ENCODE results near the gene SLAMF8. TPM values are rescaled to one million over a fixed set of nuclear protein-coding genes. Genes with fewer than 3 reads are reported as not detected.

Gene SLAMF8
- total RNA-seq, 1 experiment from 2014 or later, result not detected

DNA sequence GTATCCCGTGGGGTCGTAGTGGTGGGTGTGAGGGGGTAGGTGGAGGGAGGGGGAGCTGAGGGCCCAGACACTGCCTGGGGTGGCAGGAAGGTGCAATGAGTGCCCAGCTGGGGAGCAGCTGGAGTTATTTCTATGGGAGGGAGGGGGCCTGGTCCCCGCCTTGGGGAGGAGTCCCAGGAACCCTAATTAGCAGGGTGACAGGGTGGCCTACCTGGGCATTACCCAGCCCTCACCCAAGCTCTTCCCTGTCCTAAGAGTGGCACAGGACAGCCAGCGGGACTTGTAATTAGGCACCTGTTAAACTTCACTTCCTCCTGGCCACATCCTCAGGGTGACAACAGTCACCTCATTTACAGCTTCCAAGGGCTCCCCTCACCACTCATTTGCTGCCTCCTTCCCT is 35.9 kb downstream of the SLAMF8 start, which contains the start of gene VSIG8:
Gene VSIG8, minus strand, starts transcription at position 101 of the 400 bp plus-strand sequence. CDS start 136 bp downstream, outside the sequence.
- TF ChIP-seq SP1 (CRISPR knock-in tag; conservative IDR thresholded peaks at IDR 0.05) (no peak), CREM (CRISPR knock-in tag; IDR thresholded peaks at IDR 0.05) (no peak), NFYB (CRISPR knock-in tag; conservative IDR thresholded peaks at IDR 0.05; ENCODE audit: low read depth) (no peak), GTF2I (CRISPR knock-in tag; conservative IDR thresholded peaks at IDR 0.05) (no peak), TEAD1 (CRISPR knock-in tag; IDR thresholded peaks at IDR 0.05) (no peak), JUN (CRISPR knock-in tag; IDR thresholded peaks at IDR 0.05) (no peak), ZNF232 (CRISPR knock-in tag; IDR thresholded peaks at IDR 0.05) (no peak), SMAD4 (CRISPR knock-in tag; IDR thresholded peaks at IDR 0.05) (no peak), GRHL2 (CRISPR knock-in tag; IDR thresholded peaks at IDR 0.05; ENCODE audit: insufficient replicate concordance, severe bottlenecking) (no peak), ETV6 (CRISPR knock-in tag; IDR thresholded peaks at IDR 0.05) (no peak), ZBTB21 (CRISPR knock-in tag; IDR thresholded peaks at IDR 0.05; ENCODE audit: borderline replicate concordance) (no peak), FOXK1 (CRISPR knock-in tag; IDR thresholded peaks at IDR 0.05) (no peak), MXD4 (CRISPR knock-in tag; IDR thresholded peaks at IDR 0.05; ENCODE audit: borderline replicate concordance) (no peak), PRRX2 (CRISPR knock-in tag; IDR thresholded peaks at IDR 0.05) (no peak), RELA (CRISPR knock-in tag; IDR thresholded peaks at IDR 0.05; ENCODE audit: borderline replicate concordance) (no peak)
- TF ChIP-seq, protein P1, sequence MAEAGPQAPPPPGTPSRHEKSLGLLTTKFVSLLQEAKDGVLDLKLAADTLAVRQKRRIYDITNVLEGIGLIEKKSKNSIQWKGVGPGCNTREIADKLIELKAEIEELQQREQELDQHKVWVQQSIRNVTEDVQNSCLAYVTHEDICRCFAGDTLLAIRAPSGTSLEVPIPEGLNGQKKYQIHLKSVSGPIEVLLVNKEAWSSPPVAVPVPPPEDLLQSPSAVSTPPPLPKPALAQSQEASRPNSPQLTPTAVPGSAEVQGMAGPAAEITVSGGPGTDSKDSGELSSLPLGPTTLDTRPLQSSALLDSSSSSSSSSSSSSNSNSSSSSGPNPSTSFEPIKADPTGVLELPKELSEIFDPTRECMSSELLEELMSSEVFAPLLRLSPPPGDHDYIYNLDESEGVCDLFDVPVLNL (CRISPR knock-in tag; IDR thresholded peaks at IDR 0.05; ENCODE audit: borderline replicate concordance, low read depth), result no peak
- TF ChIP-seq, protein P2, sequence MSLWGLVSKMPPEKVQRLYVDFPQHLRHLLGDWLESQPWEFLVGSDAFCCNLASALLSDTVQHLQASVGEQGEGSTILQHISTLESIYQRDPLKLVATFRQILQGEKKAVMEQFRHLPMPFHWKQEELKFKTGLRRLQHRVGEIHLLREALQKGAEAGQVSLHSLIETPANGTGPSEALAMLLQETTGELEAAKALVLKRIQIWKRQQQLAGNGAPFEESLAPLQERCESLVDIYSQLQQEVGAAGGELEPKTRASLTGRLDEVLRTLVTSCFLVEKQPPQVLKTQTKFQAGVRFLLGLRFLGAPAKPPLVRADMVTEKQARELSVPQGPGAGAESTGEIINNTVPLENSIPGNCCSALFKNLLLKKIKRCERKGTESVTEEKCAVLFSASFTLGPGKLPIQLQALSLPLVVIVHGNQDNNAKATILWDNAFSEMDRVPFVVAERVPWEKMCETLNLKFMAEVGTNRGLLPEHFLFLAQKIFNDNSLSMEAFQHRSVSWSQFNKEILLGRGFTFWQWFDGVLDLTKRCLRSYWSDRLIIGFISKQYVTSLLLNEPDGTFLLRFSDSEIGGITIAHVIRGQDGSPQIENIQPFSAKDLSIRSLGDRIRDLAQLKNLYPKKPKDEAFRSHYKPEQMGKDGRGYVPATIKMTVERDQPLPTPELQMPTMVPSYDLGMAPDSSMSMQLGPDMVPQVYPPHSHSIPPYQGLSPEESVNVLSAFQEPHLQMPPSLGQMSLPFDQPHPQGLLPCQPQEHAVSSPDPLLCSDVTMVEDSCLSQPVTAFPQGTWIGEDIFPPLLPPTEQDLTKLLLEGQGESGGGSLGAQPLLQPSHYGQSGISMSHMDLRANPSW (CRISPR knock-in tag; conservative IDR thresholded peaks at IDR 0.05; ENCODE audit: low read depth), result no peak
- TF ChIP-seq, protein P3, sequence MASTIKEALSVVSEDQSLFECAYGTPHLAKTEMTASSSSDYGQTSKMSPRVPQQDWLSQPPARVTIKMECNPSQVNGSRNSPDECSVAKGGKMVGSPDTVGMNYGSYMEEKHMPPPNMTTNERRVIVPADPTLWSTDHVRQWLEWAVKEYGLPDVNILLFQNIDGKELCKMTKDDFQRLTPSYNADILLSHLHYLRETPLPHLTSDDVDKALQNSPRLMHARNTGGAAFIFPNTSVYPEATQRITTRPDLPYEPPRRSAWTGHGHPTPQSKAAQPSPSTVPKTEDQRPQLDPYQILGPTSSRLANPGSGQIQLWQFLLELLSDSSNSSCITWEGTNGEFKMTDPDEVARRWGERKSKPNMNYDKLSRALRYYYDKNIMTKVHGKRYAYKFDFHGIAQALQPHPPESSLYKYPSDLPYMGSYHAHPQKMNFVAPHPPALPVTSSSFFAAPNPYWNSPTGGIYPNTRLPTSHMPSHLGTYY (CRISPR knock-in tag; IDR thresholded peaks at IDR 0.05), result no peak
- TF ChIP-seq, protein P4, sequence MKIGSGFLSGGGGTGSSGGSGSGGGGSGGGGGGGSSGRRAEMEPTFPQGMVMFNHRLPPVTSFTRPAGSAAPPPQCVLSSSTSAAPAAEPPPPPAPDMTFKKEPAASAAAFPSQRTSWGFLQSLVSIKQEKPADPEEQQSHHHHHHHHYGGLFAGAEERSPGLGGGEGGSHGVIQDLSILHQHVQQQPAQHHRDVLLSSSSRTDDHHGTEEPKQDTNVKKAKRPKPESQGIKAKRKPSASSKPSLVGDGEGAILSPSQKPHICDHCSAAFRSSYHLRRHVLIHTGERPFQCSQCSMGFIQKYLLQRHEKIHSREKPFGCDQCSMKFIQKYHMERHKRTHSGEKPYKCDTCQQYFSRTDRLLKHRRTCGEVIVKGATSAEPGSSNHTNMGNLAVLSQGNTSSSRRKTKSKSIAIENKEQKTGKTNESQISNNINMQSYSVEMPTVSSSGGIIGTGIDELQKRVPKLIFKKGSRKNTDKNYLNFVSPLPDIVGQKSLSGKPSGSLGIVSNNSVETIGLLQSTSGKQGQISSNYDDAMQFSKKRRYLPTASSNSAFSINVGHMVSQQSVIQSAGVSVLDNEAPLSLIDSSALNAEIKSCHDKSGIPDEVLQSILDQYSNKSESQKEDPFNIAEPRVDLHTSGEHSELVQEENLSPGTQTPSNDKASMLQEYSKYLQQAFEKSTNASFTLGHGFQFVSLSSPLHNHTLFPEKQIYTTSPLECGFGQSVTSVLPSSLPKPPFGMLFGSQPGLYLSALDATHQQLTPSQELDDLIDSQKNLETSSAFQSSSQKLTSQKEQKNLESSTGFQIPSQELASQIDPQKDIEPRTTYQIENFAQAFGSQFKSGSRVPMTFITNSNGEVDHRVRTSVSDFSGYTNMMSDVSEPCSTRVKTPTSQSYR (CRISPR knock-in tag; IDR thresholded peaks at IDR 0.05), result no peak
- no peak within 1 kb of the TSS for H3K4me3 Mint-ChIP-seq

DNA sequence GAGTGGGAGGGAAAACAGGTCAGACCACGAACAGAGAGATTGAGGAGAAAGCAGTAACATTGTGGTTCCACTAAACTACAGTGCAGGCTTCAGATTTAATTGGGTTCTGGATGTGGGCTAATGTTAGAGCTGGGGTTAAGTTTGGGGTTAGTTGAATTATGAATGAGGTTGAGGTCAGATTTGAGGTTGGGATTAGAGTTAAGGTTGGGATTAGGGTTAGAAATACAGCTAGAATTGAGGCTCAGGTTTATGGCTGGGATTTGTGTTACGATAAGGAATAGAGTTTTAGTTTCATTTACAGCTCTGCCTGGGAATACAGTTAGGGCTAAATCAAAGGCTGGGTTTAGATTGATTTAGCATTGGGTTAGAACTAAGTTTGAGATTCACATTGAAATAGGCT is 37.6 kb downstream of the SLAMF8 start:
- no peak overlapping the region for H3K4me3 Mint-ChIP-seq
- DNase-seq (ENCODE audit: low spot score) (no peak), ATAC-seq (no peak)
- ChIA-PET CTCF (no interaction called here), POLR2A (no interaction called here)
- no peaks in the 10 kb centered on the region for H3K36me3 Mint-ChIP-seq
- peaks cover 6% of the 10 kb centered on the region for H3K4me1 Mint-ChIP-seq
- no peaks in the 10 kb centered on the region for H3K9me3 Mint-ChIP-seq
- H3K27me3 Mint-ChIP-seq (ENCODE audit: low read depth), result peaks cover 5% of the 10 kb centered on the region; the same call in 1 of the 2 replicates
- H3K27ac Mint-ChIP-seq, result no peak overlapping the region
- no peak for TF ChIP-seq MXD4 (CRISPR knock-in tag; IDR thresholded peaks at IDR 0.05; ENCODE audit: borderline replicate concordance)
- TF ChIP-seq TEAD1 (CRISPR knock-in tag; IDR thresholded peaks at IDR 0.05), result no peak
- no peak for TF ChIP-seq ZNF396 (CRISPR knock-in tag; IDR thresholded peaks at IDR 0.05; ENCODE audit: borderline replicate concordance)
- TF ChIP-seq, protein P4 (CRISPR knock-in tag; IDR thresholded peaks at IDR 0.05), result no peak
- TF ChIP-seq ZNF121 (CRISPR knock-in tag; IDR thresholded peaks at IDR 0.05), result no peak
- no peak for TF ChIP-seq MYBL2 (CRISPR knock-in tag; IDR thresholded peaks at IDR 0.05)
- no peak for TF ChIP-seq ZBTB21 (CRISPR knock-in tag; IDR thresholded peaks at IDR 0.05; ENCODE audit: borderline replicate concordance)
- TF ChIP-seq, protein P5, sequence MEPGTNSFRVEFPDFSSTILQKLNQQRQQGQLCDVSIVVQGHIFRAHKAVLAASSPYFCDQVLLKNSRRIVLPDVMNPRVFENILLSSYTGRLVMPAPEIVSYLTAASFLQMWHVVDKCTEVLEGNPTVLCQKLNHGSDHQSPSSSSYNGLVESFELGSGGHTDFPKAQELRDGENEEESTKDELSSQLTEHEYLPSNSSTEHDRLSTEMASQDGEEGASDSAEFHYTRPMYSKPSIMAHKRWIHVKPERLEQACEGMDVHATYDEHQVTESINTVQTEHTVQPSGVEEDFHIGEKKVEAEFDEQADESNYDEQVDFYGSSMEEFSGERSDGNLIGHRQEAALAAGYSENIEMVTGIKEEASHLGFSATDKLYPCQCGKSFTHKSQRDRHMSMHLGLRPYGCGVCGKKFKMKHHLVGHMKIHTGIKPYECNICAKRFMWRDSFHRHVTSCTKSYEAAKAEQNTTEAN (CRISPR knock-in tag; IDR thresholded peaks at IDR 0.05), result no peak
- no peak for TF ChIP-seq OVOL2 (CRISPR knock-in tag; IDR thresholded peaks at IDR 0.05; ENCODE audit: borderline replicate concordance)

More for the DNA sequence above, 35.9 kb downstream of the SLAMF8 start, which contains the start of gene VSIG8:
- Mint-ChIP-seq H3K4me1 (peaks cover 3% of the 10 kb centered on the region), H3K9me3 (no peaks in the 10 kb centered on the region), H3K36me3 (no peaks in the 10 kb centered on the region), H3K27me3 (ENCODE audit: low read depth) (peaks cover 5% of the 10 kb centered on the region; the same call in 1 of the 2 replicates), H3K27ac (no peak within 1 kb of the TSS)
- ATAC-seq, result no peak
- DNase-seq (ENCODE audit: low spot score), result no peak
- ChIA-PET POLR2A (no interaction called here), CTCF (interaction anchor here (0.6 to 2.5 kb wide), 5 partner anchors 10 to 63 kb away, joined by 3 to 7 read pairs (median 4); no protein-coding TSS in a partner anchor)
